Measurements from ENCODE around the gene VDR. TPM values are rescaled to one million over a fixed set of nuclear protein-coding genes. Genes with fewer than 3 reads are reported as not detected.

VDR gene
- total and polyA plus RNA-seq, 12 donors, result 6.9 to 80.1 (median 18.4) TPM

- DNase-seq, result peak; percentile 62 to 89 (median 76)
- Histone ChIP-seq H3K36me3 (replicated peaks in 1 of 2) (no peaks in the 10 kb centered on the region), H3K27me3 (no peaks in the 10 kb centered on the region), H3K9me3 (replicated peaks in 1 of 3) (no peaks in the 10 kb centered on the region), H3K27ac (peak overlapping the region in 3 of 5 donors; percentile 2 to 46 (median 18)), H3K4me1 (replicated peaks in 1 of 2) (peaks cover 7 to 17% of the 10 kb centered on the region in 2 donors), H3K4me3 (no peak overlapping the region)
- TF ChIP-seq CTCF (IDR thresholded peaks at IDR 0.05) (peak; percentile 91 to 98 (median 94)), POLR2A (IDR thresholded peaks at IDR 0.05) (no peak)
- intact Hi-C loops (cut with DNase I), result loop anchor here in 1 of 2 donors (2.0 to 5.0 kb wide), 3 partner anchors 35 to 120 kb away; no protein-coding TSS in a partner anchor
- WGBS, 4 donors, result 48 to 51% (median 49%) methylated on average over 13 of the region's 13 CpGs
These were observed 67.3 kb downstream of the VDR start for GRCh38 chr12:47837190-47838171.

- no peaks in the 10 kb centered on the region for H3K27me3 ChIP-seq
- DNase-seq, result no peak
- no peak overlapping the region for H3K27ac ChIP-seq
- no peak overlapping the region for H3K4me3 ChIP-seq
- TF ChIP-seq CTCF (IDR thresholded peaks at IDR 0.05) (no peak), POLR2A (IDR thresholded peaks at IDR 0.05) (no peak)
- no peaks in the 10 kb centered on the region for H3K9me3 ChIP-seq (replicated peaks in 1 of 3)
- H3K4me1 ChIP-seq (replicated peaks in 1 of 2), result peaks cover 7 to 17% of the 10 kb centered on the region in 2 donors
- intact Hi-C loops (cut with DNase I), result loop anchor here in 1 of 2 donors (2.0 to 5.0 kb wide), 3 partner anchors 33 to 118 kb away; no protein-coding TSS in a partner anchor
- 93 to 97% (median 95%) methylated on average over 3 of the region's 3 CpGs for WGBS, 4 donors
- H3K36me3 ChIP-seq (replicated peaks in 1 of 2), result no peaks in the 10 kb centered on the region
These were observed 69.0 kb downstream of the VDR start for GRCh38 chr12:47835831-47836155.

- no peak overlapping the region for H3K4me3 ChIP-seq
- no peak for DNase-seq
- H3K4me1 ChIP-seq (replicated peaks in 1 of 2), result peaks cover 7 to 17% of the 10 kb centered on the region in 2 donors
- intact Hi-C loops (cut with DNase I), result loop anchor here in 1 of 2 donors (5.0 kb wide), 2 partner anchors 33 to 118 kb away; no protein-coding TSS in a partner anchor
- TF ChIP-seq CTCF (IDR thresholded peaks at IDR 0.05) (no peak), POLR2A (IDR thresholded peaks at IDR 0.05) (no peak)
- no peaks in the 10 kb centered on the region for H3K27me3 ChIP-seq
- peak overlapping the region in 3 of 5 donors; percentile 49 to 84 (median 78) for H3K27ac ChIP-seq
- H3K9me3 ChIP-seq (replicated peaks in 1 of 3), result no peaks in the 10 kb centered on the region
- no peaks in the 10 kb centered on the region for H3K36me3 ChIP-seq (replicated peaks in 1 of 2)
- WGBS, 4 donors, result 80 to 89% (median 85%) methylated on average over 9 to 12 of the region's 12 CpGs
These were observed 69.6 kb downstream of the VDR start for GRCh38 chr12:47835006-47835830.

Data from adrenal gland (tissue), 12 donors.